Esophagus squamous epithelium (tissue), 4 donors: Measurements from ENCODE around the gene IER3IP1.

ENCODE experiments used
- CTCF ChIP-seq, 6 experiments: fragments of 450-650 bp in 4 of 6; fragments of 200-600 bp in 2 of 6; sonication (generic) in 2 of 6; IDR thresholded peaks; one replicate each; pipeline ENCODE4 v1.5.1; 2016 to 2019; ENCODE audit warnings: antibody characterized with exemption in 6 of 6, mild to moderate bottlenecking in 4 of 6, moderate library complexity in 4 of 6
- POLR2A ChIP-seq, 4 donors: fragments of 450-650 bp; IDR thresholded peaks; one replicate each; pipeline ENCODE4 v1.6.1; 2017; ENCODE audit warnings: antibody characterized with exemption in 4 of 4, mild to moderate bottlenecking in 4 of 4, moderate library complexity in 3 of 4

GRCh38 chr18:47203626-47204464 is 27.7 kb upstream of the IER3IP1 start:
- TF ChIP-seq POLR2A (IDR thresholded peaks at IDR 0.05) (no peak), CTCF (IDR thresholded peaks at IDR 0.05) (no peak)
